MM.1S (cell line): ENCODE results near the gene CAV3.

Source experiments
- DNase-seq: peaks from one replicate; pipeline ENCODE4 v3.0.0-alpha.2; 2015
- H2AFZ ChIP-seq: fragments of 300-600 bp; sonication (generic); 2 replicates; pipeline ENCODE4 v1.6.0; 2016; ENCODE audit warnings: antibody characterized with exemption, low read length
- H3F3A ChIP-seq: fragments of 300-600 bp; sonication (generic); 2 replicates; pipeline ENCODE4 v1.6.1; 2016; ENCODE audit warnings: mild to moderate bottlenecking, antibody characterized with exemption, low read length, moderate library complexity, mixed read lengths; ENCODE audit not compliant: insufficient read depth
- H3K27ac ChIP-seq: fragments of 300-600 bp; sonication (generic); 2 replicates; pipeline ENCODE4 v1.5.1; 2016; ENCODE audit warnings: mild to moderate bottlenecking, low read length
- H3K27me3 ChIP-seq: fragments of 300-600 bp; sonication (generic); replicated peaks from 2 replicates; pipeline ENCODE4 v1.6.0; 2016; ENCODE audit warnings: low read length; ENCODE audit not compliant: insufficient read depth
- H3K36me3 ChIP-seq: fragments of 300-600 bp; sonication (generic); replicated peaks from 2 replicates; pipeline ENCODE4 v1.6.1; 2016; ENCODE audit warnings: mild to moderate bottlenecking, low read length, mixed read lengths; ENCODE audit not compliant: insufficient read depth
- H3K4me1 ChIP-seq: fragments of 300-600 bp; sonication (generic); 2 replicates; pipeline ENCODE4 v1.6.1; 2016; ENCODE audit warnings: low read length, mixed read lengths
- H3K4me2 ChIP-seq: fragments of 300-600 bp; sonication (generic); 2 replicates; pipeline ENCODE4 v1.6.0; 2016; ENCODE audit warnings: low read depth, low read length
- H3K4me3 ChIP-seq: fragments of 300-600 bp; sonication (generic); 2 replicates; pipeline ENCODE4 v1.5.1; 2016; ENCODE audit warnings: low read length, mixed read lengths
- H3K79me2 ChIP-seq: fragments of 300-600 bp; sonication (generic); 2 replicates; pipeline ENCODE4 v1.6.1; 2016; ENCODE audit warnings: mixed run types, low read length, mixed read lengths
- H3K9ac ChIP-seq: fragments of 300-600 bp; sonication (generic); 2 replicates; pipeline ENCODE4 v1.6.1; 2016; ENCODE audit warnings: low read length, mixed read lengths
- H3K9me2 ChIP-seq: fragments of 300-600 bp; sonication (generic); replicated peaks from 2 replicates; pipeline ENCODE4 v1.6.1; 2016; ENCODE audit warnings: mild to moderate bottlenecking, low read length, mixed read lengths; ENCODE audit not compliant: insufficient read depth
- H3K9me3 ChIP-seq: fragments of 300-600 bp; sonication (generic); replicated peaks from 2 replicates; pipeline ENCODE4 v1.6.1; 2016; ENCODE audit warnings: mild to moderate bottlenecking, low read length, mixed read lengths; ENCODE audit not compliant: insufficient read depth
- H4K20me1 ChIP-seq: fragments of 300-600 bp; sonication (generic); 2 replicates; pipeline ENCODE4 v1.6.1; 2016; ENCODE audit warnings: mild to moderate bottlenecking, low read length, moderate library complexity, mixed read lengths; ENCODE audit not compliant: insufficient read depth
- CTCF ChIP-seq: fragments of 300-600 bp; sonication (generic); IDR thresholded peaks from 2 replicates; pipeline ENCODE4 v1.5.1; 2016; ENCODE audit warnings: antibody characterized with exemption, low read length, mixed read lengths
- EZH2 ChIP-seq: fragments of 300-600 bp; sonication (generic); optimal IDR thresholded peaks from 2 replicates; pipeline ENCODE3; 2017; ENCODE audit warnings: low read depth, mild to moderate bottlenecking, antibody characterized with exemption, low read length, mixed read lengths
- EZH2phosphoT487 ChIP-seq: fragments of 300-600 bp; sonication (generic); IDR thresholded peaks from 2 replicates; pipeline ENCODE4 v1.6.1; 2018; ENCODE audit warnings: antibody characterized with exemption, low read length

CAV3 gene

DNA sequence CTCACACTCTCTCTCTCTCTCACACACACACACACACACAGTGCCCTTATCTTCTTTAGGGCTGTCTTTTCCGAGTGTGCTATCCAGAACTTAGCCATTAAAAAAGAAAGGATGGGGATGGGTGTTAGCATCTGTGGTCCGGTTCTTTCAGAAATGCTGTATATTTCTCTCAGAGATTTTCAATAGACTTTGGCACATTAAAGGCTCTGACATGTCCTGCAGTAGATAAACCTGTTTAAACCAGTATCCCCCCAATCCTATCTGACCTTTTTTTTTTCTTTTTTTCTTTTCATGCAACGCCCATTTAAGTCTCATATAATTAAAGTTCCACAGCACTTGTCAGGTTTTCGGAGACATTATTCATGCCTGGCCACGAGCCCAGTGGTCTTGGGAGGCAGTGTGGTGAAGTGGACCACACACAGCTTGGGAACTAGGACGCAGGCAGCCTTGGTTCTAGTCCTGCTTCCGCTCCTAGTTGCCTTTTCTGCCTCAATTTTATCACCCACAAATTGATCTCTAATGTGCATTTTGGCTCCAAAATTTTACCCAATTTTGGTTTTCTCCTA lies 13.3 kb downstream of the CAV3 start:
- Histone ChIP-seq H2AFZ (no peak overlapping the region), H3F3A (no peaks in the 10 kb centered on the region), H3K4me3 (no peak overlapping the region), H3K4me1 (no peaks in the 10 kb centered on the region), H3K27me3 (no peaks in the 10 kb centered on the region), H4K20me1 (no peaks in the 10 kb centered on the region), H3K36me3 (no peaks in the 10 kb centered on the region), H3K79me2 (no peaks in the 10 kb centered on the region), H3K9me3 (no peaks in the 10 kb centered on the region), H3K27ac (no peak overlapping the region), H3K4me2 (no peak overlapping the region), H3K9ac (no peak overlapping the region), H3K9me2 (no peaks in the 10 kb centered on the region)
- TF ChIP-seq CTCF, result no peak
- TF ChIP-seq EZH2phosphoT487, result no peak
- TF ChIP-seq EZH2, result no peak
- DNase-seq, result no peak

DNA sequence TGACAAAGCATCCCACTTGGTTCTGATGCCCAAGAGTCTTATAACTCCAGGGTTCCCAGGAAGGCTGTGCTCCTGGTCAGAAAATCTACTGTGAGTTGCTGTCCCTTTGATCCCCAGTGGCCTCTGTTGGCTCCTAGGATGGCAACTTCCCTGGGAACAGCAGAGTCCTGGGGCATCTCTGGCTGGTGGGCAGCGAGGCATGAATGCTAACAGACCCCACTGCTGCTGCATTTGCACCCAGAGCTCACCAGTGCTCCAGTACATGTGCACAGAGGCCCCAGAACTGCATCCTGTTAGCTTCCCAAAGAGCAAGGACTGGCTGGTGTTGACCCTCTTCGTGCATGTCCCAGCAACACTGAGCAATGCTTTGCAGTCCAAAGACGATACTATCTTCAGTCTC lies 15.7 kb downstream of the CAV3 start:
- no peak overlapping the region for H3K27ac ChIP-seq
- DNase-seq, result no peak

GRCh38 chr3:8752832-8753231 lies 19.2 kb downstream of the CAV3 start:
- Histone ChIP-seq H4K20me1 (no peaks in the 10 kb centered on the region), H3F3A (no peaks in the 10 kb centered on the region), H3K4me3 (no peak overlapping the region), H3K36me3 (no peaks in the 10 kb centered on the region), H3K4me1 (no peaks in the 10 kb centered on the region), H3K27me3 (no peaks in the 10 kb centered on the region), H3K9me2 (no peaks in the 10 kb centered on the region), H3K9me3 (no peaks in the 10 kb centered on the region), H3K4me2 (no peak overlapping the region), H3K9ac (no peak overlapping the region), H2AFZ (no peak overlapping the region), H3K27ac (no peak overlapping the region), H3K79me2 (no peaks in the 10 kb centered on the region)
- TF ChIP-seq EZH2, result no peak
- no peak for TF ChIP-seq EZH2phosphoT487
- no peak for TF ChIP-seq CTCF
- no peak for DNase-seq

More for the DNA sequence above, 15.7 kb downstream of the CAV3 start:
- Histone ChIP-seq H3K4me1 (no peaks in the 10 kb centered on the region), H3K4me3 (no peak overlapping the region), H3K9me2 (no peaks in the 10 kb centered on the region), H3K79me2 (no peaks in the 10 kb centered on the region), H3K9ac (no peak overlapping the region), H3K36me3 (no peaks in the 10 kb centered on the region), H3K4me2 (no peak overlapping the region), H4K20me1 (no peaks in the 10 kb centered on the region), H3K9me3 (no peaks in the 10 kb centered on the region), H3F3A (no peaks in the 10 kb centered on the region), H3K27me3 (no peaks in the 10 kb centered on the region), H2AFZ (no peak overlapping the region)
- no peak for TF ChIP-seq EZH2
- TF ChIP-seq CTCF, result no peak
- no peak for TF ChIP-seq EZH2phosphoT487
